Measurements from ENCODE around the gene MMP15.
"Not testable (repeated sequence)": the region's sequence is repeated elsewhere in the genome, so short reads cannot be mapped to it uniquely, and the experiment has no call there.

DNA sequence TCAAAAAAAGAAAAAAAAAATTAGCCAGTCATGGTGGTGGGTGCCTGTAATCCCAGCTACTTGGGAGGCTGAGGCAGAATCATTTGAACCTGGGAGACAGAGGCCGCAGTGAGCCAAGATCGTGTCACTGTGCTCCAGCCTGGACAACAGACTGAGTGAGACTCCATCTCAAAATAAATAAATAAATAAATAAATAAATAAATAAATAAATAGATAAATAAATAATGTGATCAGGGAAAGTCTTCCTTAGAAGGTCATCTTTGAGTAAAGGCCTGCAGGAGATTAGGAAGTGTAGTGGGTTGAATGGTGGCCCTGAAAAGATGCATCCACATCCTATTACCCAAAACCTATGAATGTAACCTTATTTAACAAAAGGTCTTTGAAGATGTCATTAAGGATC is 47.5 kb downstream of the MMP15 start:
- TF ChIP-seq ZNF384 (IDR thresholded peaks at IDR 0.05); BHLHE40 (IDR thresholded peaks at IDR 0.05; ENCODE audit: borderline replicate concordance); ELF4 (IDR thresholded peaks at IDR 0.05); TARDBP (IDR thresholded peaks at IDR 0.05); FOXM1 (IDR thresholded peaks at IDR 0.05; ENCODE audit: borderline replicate concordance); SP1 (IDR thresholded peaks at IDR 0.05); L3MBTL2 (conservative IDR thresholded peaks at IDR 0.05); FOXK2 (IDR thresholded peaks at IDR 0.05); SUZ12 (IDR thresholded peaks at IDR 0.05); FOXA1 (IDR thresholded peaks at IDR 0.05); NFRKB (IDR thresholded peaks at IDR 0.05); ARNT (IDR thresholded peaks at IDR 0.05): not testable (repeated sequence)
